Activated CD8-positive, alpha-beta memory T cell treated with anti-CD3 and anti-CD28 coated beads, Interleukin-2, amount 10 ng/mL, durations not matched to agents 7 days and 5 days (primary cell): Measurements from ENCODE around the gene NSMCE3. TPM values are rescaled to one million over a fixed set of nuclear protein-coding genes. Genes with fewer than 3 reads are reported as not detected.

Experiments used
- ATAC-seq: fragments of 150-1000 bp; cut with Tn5 transposase; one replicate; pipeline ENCODE4 v1.10.0; 2021; ENCODE audit warnings: moderate library complexity
- CTCF ChIA-PET: fragments of 350-600 bp; sonication (Branson Sonifier 250); formaldehyde crosslinking; loops from one replicate; lab custom pipeline; 2021; ENCODE audit warnings: antibody characterized with exemption; lab: Charles Lee
- DNase-seq: peaks from one replicate; pipeline ENCODE4 v3.0.0-alpha.2; 2020
- H3K27ac Mint-ChIP-seq: one replicate; pipeline ENCODE4 v1.8.0; 2021; ENCODE audit warnings: mild to moderate bottlenecking, mixed read lengths
- H3K27me3 Mint-ChIP-seq: one replicate; pipeline ENCODE4 v1.8.0; 2021; ENCODE audit warnings: mixed read lengths
- H3K36me3 Mint-ChIP-seq: one replicate; pipeline ENCODE4 v1.8.0; 2021; ENCODE audit warnings: mild to moderate bottlenecking, mixed read lengths
- H3K4me1 Mint-ChIP-seq: one replicate; pipeline ENCODE4 v1.8.0; 2021; ENCODE audit warnings: mixed read lengths
- H3K4me3 Mint-ChIP-seq: one replicate; pipeline ENCODE4 v1.8.0; 2021; ENCODE audit warnings: mild to moderate bottlenecking, moderate library complexity, mixed read lengths
- H3K9me3 Mint-ChIP-seq: one replicate; pipeline ENCODE4 v1.8.0; 2022; ENCODE audit warnings: low read depth, mixed read lengths
- total RNA-seq, 2 experiments: library from RNA; stranded (reverse); gene quantifications; one replicate each; pipeline ENCODE4 v1.2.3, GENCODE V29; 2021

The NSMCE3 gene
- total RNA-seq, 2 experiments from 2014 or later = 8.7 to 9.2 TPM

GRCh38 chr15:29223640-29224039 lies 46.0 kb downstream of the NSMCE3 start:
- no peak for ATAC-seq
- no peaks in the 10 kb centered on the region for H3K36me3 Mint-ChIP-seq
- H3K27ac Mint-ChIP-seq = no peak overlapping the region
- no peaks in the 10 kb centered on the region for H3K4me1 Mint-ChIP-seq
- CTCF ChIA-PET = no interaction called here
- H3K9me3 Mint-ChIP-seq = no peaks in the 10 kb centered on the region
- no peak overlapping the region for H3K4me3 Mint-ChIP-seq
- H3K27me3 Mint-ChIP-seq = peaks cover 22% of the 10 kb centered on the region
- DNase-seq = no peak

GRCh38 chr15:29222129-29222853 lies 47.3 kb downstream of the NSMCE3 start:
- no peaks in the 10 kb centered on the region for H3K9me3 Mint-ChIP-seq
- no peak overlapping the region for H3K4me3 Mint-ChIP-seq
- no peaks in the 10 kb centered on the region for H3K4me1 Mint-ChIP-seq
- CTCF ChIA-PET = no interaction called here
- no peak for DNase-seq
- ATAC-seq = no peak
- H3K36me3 Mint-ChIP-seq = no peaks in the 10 kb centered on the region
- no peak overlapping the region for H3K27ac Mint-ChIP-seq
- H3K27me3 Mint-ChIP-seq = peaks cover 16% of the 10 kb centered on the region

- Mint-ChIP-seq H3K9me3 (no peaks in the 10 kb centered on the region), H3K27me3 (peaks cover 16% of the 10 kb centered on the region), H3K36me3 (no peaks in the 10 kb centered on the region), H3K4me1 (no peaks in the 10 kb centered on the region), H3K27ac (no peak overlapping the region), H3K4me3 (no peak overlapping the region)
- DNase-seq = no peak
- ATAC-seq = no peak
- CTCF ChIA-PET = no interaction called here
Observed at GRCh38 chr15:29220852-29221251, 48.8 kb downstream of the NSMCE3 start.

GRCh38 chr15:29216955-29217354 lies 52.7 kb downstream of the NSMCE3 start:
- Mint-ChIP-seq H3K4me1 (peaks cover 1% of the 10 kb centered on the region), H3K27me3 (peaks cover 31% of the 10 kb centered on the region), H3K4me3 (no peak overlapping the region), H3K9me3 (no peaks in the 10 kb centered on the region), H3K36me3 (no peaks in the 10 kb centered on the region), H3K27ac (no peak overlapping the region)
- CTCF ChIA-PET = no interaction called here
- DNase-seq (no peak), ATAC-seq (no peak)
